ENCODE data around the gene TBC1D22A.

DNA sequence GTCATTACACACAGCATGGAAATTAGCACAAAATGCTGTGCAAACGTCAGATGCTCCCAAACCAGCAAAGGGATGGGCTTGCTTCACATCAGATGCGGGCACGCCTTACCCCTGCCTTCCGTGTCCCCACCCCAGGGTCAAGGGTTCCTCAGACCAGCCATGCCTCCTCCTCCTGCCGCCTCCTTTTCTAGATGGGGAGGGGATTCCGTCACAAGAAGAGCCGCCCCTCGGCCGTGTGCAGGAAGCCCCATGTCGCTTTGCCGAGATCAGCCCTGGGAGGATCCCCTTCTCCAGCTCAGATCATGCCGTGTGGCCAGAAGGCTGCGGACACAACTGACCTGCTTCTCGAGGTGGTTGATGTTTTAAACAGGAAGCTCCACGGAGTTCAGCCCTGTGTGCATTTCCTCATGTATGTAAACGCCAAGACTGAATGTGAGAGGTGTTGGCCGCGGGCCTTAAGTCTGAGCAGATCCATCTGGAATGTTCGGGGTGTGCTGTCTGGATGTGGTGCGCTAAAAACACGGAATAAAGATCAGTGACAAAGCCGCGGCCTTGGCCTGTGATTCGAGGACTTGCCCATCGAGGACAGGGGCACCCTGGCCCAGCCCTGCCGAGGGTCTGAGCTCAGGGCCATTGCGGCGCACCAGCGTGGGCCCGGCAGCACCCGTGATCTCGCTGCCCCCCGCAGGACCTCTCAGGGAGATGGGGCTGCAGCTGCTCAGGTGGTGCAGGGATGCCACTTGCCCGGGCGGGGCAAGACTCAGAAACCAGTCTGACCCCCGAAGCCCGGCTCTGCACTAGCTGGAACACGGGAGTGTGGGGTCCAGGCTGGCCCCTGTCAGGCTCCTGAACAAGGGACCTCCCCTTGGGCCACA lies 412.9 kb downstream of the TBC1D22A start:
- TF ChIP-seq CTCF (IDR thresholded peaks at IDR 0.05) (no peak), POLR2A (IDR thresholded peaks at IDR 0.05) (no peak), POLR2AphosphoS5 (IDR thresholded peaks at IDR 0.05) (no peak)

All from gastroesophageal sphincter (tissue), 3 donors.